Suppressor macrophage (primary cell): Measurements from ENCODE around the gene KDELR3.

Source experiments
- DNase-seq, 4 experiments: peaks; one replicate each; pipeline ENCODE4 v3.0.0-alpha.2; 2020 to 2022

Gene KDELR3

DNA sequence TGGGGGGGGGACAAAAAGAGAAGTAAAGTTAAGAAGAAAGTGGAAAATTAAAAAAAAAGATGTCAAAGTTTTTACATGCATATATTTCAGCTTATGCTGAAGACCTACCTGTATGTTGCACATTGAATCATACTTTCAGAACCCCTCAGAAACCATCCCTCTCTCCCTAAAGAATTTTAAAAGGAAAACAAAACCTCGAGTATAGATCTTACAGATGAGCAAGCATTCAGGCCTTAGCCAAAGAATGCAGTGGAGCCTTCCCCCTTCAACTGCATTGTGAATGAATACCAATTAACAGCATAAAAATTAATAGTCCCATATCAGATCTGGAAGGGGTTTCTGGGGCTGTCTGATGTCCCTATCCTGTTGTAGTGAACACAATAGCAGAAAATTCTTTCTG lies 16.3 kb downstream of the KDELR3 start:
- no peak for DNase-seq

DNA sequence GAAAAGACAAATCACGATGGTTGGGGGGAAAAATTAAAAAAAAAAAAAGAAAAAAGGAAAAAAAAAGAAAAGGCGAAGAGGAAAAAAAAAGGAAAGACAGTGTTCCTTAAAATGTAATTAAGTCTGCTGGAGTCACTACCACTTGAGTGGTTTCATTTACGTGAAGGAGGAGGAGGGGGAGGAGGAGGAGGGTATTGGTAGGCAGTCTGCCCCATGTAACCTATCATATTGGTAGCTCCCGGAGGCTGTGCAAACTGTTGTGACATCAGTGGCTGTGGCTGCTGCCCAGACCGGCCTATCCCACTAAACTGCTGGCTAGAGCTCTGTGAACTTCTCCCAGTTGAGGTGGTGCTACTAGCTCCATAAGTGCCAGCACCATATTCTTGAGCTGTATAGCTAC lies 17.9 kb downstream of the KDELR3 start:
- peak in 1 of 4 experiments; percentile 12 for DNase-seq

DNA sequence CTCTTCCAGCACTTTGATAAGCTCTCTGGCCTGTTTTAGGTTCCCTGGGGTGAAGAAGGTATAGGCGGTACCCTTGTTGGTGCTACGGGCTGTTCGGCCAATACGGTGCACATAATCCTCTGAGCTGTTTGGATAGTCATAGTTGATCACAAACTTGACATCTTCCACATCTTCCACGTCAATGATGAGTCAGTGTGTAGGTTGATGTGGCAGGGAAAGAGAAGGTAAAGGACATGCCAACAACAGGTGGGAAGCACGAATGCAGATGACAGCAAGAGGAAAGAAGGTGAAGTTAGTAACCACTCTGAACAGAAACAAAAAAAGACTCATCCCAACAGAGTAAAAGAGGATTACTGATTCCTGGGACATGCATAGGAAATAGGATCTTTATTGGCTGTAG lies 20.1 kb downstream of the KDELR3 start:
- DNase-seq = no peak

DNA sequence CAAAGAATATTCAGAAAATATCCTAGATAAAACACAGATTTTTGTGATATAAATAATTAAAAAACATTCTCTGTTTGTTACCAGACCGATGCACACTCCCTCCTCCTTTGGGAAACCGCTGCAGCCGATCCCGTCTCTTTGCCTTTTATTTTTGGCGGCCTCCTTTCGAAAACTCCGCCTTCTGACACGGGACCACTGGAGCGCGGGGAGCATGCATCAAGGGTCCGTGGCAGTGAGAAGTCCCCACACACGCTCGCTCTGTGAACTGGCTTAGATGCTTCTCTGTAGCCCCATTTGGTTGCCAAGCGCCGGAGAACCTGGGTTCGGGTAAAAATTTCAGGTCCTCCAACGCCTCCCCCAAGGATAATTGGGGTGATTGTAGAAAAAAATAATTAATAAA lies 21.2 kb downstream of the KDELR3 start:
- no peak for DNase-seq

DNA sequence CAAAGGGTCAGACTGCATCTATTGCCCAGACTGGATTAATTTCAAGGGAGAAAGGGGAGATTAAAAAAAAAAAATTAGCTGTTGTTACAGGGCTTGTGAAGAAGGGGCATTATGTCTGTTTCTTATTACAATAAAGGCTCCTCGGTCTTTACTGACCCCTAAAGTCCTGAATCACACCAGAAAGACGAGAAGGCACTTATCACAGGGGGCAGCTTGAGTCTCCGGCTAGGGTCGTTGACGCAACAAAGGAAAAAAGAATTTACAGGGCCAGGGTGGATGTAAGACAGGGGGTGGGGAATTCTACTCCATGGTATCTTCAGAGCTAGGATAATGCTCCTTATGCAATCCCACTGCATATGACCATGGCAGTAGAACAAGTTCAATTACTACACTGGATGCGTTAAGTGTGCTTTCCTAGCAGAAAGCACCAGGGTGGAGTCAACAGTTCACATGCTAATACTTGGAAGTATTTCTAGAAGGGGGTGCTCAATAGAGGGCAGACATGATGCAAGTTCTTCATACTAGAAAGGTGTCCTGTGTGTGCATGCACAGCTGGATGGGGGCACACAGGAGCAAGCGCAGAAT lies 21.8 kb downstream of the KDELR3 start:
- DNase-seq = no peak

DNA sequence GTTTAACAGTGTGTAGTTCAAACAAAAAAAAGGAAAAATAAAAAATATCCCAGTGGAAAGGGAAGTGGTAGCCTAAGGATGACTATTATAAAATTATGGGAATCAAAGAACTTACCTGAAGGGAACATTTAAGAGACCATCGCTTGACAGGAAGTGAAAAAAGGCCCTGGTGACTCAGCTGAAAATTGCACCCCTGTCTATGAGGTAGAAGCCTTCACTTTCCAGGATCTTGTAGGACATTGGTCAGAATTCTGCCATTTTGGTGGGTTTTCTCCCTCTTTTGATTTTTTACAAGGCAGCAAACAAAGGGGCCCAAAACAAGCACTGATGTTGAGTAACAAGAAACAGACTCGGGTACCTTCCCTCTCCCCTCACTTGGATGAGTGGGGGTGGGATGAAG lies 22.6 kb downstream of the KDELR3 start:
- DNase-seq = no peak

DNA sequence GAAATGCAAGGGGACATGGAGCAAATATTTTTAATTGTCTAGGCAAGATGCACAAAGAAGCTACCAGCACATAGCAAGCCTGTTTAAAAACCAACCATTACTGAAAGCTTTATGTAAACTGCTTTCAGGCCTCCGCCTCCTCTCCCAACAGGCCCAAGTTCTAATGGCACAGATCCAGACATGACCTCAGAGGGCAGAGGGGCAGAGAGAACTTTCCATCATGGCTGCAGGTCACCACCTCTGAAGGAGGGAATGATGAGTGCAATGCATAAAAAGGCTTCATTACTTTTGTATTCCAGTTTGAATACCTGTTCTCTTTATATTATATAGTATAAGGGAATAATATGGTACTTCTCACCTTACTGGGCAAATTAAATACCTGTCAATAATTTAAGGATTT lies 23.0 kb downstream of the KDELR3 start:
- DNase-seq = peak in 1 of 4 experiments; percentile 11

DNA sequence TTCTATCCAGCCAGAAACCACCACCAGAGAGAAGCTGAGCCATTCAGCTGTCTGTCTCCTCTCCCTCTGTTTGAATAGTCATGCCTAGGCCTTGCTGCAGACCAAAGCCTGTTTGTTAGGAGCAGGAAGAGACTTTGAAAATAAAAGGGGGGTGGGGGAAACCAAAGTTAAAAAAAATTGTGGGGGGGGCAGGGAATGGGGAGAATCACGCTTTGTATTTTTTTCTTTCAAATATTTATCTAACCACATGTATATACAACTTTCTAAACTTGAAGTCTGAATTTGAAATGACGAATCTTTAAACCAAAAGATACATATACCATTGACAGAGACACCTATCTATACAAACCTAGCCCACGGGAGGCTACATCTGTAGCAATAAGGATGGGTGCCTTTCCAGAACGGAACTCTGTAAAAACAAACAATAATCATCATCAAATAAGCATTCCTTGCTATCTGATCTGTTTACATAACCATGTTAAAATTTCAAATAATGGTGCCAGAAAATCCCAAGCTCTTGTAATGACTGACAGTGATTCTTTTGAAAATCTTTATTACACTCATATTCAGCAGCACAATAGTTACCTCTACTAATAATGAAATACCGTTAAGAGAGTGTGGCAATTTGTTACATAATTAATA lies 23.9 kb downstream of the KDELR3 start:
- no peak for DNase-seq

DNA sequence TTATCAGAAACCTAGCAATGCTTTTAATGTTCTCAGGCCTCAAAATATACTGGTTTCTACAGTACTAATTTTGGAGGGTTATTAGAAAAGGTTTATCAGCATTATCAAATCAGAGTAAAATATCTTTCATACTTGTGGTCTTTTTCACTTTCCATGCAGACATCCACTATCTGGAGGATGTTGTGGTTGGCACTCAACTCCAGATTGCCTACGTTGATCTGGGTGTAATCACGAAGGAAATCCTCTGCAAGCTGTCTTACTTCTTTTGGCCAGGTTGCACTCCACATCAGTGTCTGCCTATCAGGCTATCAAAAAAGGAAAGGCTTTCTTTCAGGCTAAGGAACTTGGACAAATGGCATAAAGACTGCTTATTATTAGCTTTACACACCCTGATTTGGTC lies 26.6 kb downstream of the KDELR3 start:
- no peak for DNase-seq

DNA sequence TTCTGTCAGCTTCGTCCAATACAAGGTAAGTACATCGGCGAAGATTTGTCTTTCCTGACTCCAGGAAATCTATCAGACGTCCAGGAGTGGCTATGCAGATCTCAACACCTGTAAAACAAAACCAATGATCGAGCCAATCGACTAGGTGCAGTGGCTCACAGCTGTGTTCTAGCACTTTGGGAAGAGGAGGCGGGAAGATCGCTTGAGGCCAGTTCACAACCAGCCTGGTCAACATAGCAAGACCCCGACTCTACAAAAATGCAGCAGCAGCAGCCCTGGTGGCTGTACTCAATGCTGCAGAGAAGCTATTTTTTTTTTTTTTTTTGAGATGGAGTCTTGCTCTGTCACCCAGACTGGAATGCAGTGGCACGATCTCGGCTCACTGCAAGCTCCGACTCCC lies 27.0 kb downstream of the KDELR3 start:
- DNase-seq = no peak

DNA sequence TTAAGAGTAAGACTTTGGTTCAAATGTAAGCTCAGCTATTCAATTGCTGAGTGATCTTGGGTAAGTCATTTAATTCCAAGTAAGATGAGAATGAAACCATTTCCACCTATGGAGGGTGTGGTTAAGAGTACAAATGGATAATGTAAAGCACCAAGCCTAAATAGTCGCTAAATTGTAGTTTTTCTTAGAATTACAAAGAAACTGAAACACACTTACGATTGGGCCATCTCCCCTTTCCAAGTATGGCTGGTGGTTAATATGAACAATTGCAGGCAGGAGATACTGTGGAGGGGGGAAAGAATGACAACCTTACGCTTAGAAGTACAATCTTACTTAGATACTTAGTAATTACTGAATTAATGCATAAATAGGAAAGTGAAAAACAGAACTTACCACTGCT lies 30.0 kb downstream of the KDELR3 start:
- no peak for DNase-seq

DNA sequence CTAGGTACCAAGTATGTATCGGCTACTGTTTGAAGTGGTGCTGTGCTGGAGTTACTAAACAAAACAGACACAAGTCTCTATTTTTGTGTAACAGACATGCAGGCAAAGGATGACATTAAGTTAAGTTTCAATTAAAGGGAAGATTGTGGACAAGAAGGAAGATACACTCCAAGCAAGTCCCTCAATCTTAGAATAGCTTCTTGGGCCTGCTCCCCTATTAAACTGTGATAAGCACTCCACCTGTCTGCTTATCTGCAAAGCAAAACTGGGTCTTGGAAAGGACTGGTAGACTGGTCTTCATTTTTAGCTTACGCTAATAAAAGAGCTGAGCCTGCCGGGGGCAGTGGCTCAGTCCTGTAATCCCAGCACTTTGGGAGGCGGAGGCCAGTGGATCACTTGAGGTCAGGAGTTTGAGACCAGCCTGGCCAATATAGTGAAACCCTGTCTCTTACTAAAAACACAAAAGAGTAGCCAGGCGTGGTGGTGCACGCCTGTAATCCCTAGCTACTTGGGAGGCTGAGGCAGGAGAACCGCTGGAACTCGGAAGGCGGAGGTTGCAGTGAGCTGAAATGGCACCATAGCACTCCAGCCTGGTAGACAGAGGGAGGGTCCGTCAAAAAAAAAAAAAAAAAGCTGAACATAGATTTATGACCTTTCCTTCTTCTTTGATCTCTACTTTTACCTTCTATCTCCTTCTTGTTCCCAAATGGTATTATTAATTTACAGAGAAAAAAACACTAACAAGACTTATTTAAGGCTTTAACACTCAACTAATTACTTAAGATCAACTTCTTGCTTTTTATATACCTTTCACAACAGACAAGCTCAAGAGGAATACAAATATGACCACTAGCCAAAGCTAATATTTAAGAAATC lies 34.1 kb downstream of the KDELR3 start:
- DNase-seq = no peak

DNA sequence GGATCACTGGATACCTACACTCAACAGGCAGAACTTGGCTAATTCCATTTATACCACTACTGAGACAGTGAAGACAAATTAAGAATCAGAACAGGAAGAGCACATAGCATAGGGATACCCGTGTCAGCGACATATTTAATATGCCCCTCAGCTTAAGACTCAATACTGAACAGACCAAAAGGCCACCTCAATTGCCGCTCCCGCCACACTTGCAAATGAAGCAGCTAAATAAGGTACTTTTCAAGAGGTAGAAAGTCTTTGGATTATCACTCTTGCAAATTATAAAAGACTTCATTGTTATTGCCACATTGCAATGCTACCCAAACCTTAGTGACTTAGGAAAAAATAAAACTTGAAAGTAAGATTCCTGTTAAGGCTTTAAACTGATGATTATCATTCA lies 35.1 kb downstream of the KDELR3 start:
- no peak for DNase-seq

DNA sequence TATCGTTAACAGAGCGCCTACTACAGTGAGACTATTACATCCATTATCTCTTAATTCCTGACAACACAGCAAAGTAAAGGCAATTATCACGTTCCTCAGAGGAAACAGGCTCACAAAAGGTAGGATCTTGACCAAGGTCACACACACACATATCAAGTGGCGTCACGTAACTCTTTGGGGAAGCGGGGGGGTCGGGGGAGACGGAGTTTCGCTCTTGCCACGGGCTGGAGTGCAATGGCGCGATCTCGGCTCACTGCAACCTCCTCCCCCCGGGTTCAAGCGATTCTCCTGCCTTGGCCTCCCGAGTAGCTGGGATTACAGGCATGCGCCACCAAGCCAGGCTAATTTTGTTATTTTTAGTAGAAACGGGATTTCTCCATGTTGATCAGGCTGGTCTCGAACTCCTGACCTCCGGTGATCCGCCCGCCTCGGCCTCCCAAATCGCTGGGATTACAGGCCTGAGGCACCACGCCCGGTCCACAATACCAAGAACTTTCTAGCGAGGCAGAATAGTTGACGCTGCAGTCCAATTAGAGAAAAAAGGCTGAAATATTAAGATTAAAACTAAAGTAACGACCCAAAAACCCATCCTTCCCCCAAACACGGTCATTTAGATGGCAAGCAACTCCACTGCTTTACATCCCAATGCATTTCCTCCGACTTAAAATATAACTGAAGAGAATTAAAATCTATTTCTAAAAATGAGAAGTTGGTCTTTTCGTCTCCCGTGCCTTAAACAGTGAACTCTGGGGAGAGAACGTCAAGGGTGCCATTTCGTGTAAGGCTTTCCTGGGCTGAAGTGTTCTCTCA lies 37.0 kb downstream of the KDELR3 start:
- DNase-seq = peak; percentile 58 to 71 (median 65)

DNA sequence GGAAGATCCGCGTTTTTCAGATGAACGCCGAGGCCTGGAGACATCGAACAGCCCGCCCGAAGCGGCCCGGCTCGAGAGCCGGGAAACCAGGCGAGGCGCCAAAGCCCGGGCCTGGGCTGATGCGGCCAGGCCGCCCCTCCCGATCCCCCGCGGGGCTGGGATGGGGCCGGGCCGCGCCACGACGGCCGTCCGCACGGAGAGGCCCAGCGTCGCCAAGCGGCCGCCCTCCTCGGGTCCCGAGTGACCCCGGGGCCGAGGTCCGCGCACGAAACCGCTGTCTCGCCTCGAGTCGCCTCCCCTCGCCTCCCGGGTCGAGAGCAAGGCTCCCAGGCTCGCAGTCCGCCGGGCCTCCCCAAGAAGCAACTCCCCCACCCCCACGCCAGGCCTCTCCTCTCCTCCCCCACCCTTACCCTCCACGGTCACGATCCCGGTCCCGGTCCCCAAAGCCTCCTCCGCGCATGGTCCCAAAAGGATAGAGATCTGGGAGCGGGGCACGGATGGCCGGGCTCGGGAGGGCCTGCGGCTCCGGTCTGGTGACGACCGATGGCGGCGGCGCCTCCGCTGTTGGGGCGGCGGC lies 37.7 kb downstream of the KDELR3 start:
- peak; percentile 48 to 79 (median 62) for DNase-seq

DNA sequence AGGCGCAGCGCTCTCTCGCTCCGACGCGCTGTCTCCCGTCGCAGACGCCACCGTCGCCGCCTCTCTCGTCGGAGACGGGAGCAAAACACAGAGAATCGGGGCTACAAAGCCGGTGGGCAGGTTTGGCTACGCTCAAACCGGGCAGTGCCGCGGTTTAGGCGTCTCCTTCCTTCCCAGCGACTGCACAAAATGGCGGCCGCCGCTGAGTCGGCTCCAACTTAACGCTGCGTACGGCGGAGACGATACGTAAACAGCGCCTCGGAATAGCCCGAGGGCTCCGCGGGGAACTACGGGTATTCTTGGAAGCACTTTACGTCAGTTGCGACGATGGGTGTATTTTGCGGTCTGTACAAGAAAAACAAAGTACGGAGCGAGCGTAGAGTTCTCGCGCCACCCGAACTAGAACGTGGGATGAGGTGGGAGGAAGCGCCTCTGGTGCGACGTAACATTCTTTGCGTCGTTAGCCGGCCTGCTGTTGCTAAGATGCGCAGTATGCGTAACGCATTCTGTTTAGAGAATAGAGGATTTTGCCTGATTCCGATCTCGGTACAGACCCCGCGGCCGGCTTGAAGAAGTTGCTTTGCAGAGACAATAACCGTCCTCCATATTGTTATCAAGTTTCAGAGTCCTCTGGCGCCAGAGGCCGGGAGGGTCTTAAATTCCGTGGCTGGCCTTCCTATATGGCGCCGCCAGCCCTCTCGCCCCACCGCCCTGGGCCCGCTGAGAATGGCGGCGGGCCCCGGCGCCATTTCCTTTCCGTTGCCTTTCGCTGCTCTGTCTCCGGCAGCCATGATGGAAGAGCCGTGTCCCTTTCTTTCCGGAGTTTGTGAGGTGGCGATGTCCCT lies 38.4 kb downstream of the KDELR3 start, which contains the start of gene DDX17:
Gene DDX17 (minus strand): TSS at position 194 of the 845 bp plus-strand sequence.
- DNase-seq = peak; percentile 95 to 98 (median 98)

DNA sequence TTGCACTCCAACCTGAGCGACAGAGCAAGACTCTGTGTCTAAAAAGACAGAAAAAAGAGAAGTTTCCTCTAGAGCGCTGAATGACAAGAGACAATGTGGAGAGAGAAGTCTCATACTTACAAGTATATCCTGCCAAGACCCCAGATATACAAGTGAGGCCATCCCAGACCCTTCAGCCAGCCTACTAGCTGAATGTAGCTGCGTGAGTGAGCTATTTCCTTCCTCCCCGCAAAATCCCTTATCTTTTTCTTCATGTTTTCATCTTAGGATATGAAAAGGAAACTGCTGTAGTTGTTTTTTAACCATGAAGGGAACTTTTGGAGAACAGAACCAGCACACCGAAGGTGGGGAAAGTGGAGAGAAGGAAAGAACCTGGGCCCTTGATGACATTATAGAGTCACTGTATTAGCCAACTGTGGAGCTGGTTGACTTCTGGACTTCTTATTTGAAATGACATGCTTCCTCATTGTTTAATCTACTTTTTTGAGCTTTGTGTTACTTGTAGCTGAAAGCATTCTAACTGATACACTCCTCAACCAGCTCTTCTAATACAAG lies 42.6 kb downstream of the KDELR3 start:
- peak in 3 of 4 experiments; percentile 7 to 44 (median 38) for DNase-seq

DNA sequence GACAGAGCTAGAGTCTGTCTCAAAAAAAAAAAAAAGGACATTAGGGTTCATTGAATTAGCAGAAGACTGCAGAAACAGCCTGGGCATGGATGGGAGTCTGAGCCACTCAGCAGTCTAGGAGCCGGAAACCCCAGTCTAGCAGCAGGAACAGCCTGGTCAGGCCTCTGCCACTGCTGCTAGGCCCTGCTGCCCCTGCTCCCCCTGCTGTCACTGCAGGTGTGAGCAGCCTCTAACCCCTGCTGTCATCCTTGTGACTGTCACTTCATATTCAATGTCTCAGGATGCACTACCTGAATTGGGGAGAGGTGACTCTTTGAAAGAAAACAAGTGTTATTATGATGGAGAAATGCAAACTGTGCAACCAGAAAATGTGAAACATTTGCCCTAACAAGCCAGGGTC lies 45.2 kb downstream of the KDELR3 start:
- DNase-seq = peak in 2 of 4 experiments; percentile 32

DNA sequence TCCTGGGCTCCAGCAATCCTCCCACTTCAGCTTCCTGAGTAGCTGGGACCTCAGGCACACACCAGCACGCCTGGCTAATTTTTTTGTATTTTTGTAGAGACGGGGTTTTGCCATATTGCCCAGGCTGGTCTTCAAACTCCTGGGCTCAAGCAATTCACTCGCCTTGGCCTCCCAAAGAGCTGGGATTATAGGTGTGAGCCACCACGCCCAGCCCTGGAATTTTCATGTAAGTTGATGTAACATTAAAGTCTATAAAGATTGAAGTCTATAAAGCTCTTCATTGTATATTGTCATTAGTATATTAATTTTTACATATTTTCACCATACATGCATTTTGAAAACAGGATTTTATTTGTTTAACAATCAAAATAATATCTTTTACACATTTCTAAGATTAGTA lies 50.7 kb downstream of the KDELR3 start:
- no peak for DNase-seq

DNA sequence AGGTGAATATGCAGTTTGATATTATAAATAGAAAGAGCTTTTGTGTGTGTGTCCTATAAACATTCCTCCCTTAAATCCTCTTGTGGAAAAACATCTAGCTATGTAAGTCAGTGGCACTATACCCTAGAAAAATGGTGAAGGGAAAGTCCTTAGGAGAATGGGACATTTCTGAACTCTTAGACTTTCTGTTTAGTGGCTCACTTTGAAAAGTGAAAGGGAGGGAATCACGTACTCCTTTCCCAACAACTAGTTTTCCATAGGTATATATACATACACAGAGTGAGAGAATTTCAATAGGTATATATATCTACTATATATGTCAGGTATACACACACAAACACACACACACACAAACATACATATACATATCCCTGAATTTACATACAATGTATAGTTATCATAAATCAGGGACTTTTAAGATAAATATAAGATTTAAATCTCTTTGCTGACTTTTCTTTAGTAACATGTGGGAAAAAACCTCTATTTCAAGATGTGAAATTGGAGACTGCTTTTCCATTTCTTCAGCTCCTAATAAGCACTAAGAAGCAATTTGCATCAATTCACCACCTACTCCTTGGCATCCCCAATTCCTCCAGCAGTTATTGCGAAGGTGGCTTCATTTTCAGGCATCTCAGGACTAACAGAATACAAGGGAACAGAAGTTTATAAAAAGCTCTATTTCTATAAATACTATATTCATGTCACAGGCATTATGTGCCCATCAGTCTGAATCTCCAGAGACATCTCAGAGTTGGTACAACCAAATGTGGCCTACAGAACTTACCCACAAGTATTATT lies 51.8 kb downstream of the KDELR3 start:
- DNase-seq = no peak
